HG03064 (cell line): ENCODE results near the gene PIGA.
"Not testable (repeated sequence)": the region's sequence is repeated elsewhere in the genome, so short reads cannot be mapped to it uniquely, and the experiment has no call there.

ENCODE experiments used
- ATAC-seq: cut with Tn5 transposase; IDR thresholded peaks from one replicate; pipeline ENCODE4 v1.9.1; 2021; ENCODE audit warnings: low read depth; ENCODE audit not compliant: unreplicated experiment

Gene PIGA

GRCh38 chrX:15322072-15322471 lies 13.3 kb downstream of the PIGA start:
- no peak for ATAC-seq

DNA sequence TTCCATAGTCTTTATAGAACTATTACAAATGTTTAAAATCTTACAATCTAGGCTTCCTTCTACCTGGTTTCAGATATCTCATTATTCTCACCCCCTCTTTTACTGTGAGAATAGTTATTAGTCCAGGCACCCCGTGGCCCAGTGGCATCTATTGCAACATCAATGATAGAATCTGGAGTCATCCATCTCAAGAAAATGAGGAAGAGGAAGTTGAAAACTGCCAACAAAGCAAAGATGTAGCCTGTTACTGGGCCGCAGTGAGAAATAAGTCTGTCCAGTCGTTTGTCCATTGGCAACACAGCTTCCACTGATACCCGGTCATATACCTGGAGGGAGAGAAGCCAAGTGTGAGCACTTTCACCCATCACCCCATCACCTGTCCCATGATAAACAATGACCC lies 13.9 kb downstream of the PIGA start:
- no peak for ATAC-seq

DNA sequence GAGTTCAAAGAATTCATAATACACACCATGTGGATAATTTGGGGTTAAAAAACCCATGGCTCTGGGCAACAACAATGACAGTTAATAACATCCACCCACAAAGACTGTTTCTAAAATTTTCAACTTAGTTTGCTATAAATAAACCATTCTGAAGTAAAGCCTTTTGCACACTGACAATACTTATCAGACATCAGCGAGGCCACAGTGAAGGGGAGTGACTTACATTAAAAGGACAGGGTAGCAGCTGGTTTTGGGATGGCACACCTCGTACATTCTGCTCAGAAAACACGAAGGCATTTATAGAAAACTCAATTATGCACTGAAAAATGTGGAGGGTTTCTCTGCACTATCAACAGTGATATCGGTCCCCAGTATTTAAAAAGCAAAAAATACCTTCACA lies 15.0 kb downstream of the PIGA start:
- no peak for ATAC-seq

GRCh38 chrX:15319075-15319474 lies 16.2 kb downstream of the PIGA start:
- no peak for ATAC-seq

GRCh38 chrX:15315509-15315908 lies 19.8 kb downstream of the PIGA start, which contains the start of gene ASB11:
Gene ASB11 (minus strand): TSS chrX:15315640. CDS start chrX:15315605, 35 bp downstream.
- ATAC-seq = no peak

DNA sequence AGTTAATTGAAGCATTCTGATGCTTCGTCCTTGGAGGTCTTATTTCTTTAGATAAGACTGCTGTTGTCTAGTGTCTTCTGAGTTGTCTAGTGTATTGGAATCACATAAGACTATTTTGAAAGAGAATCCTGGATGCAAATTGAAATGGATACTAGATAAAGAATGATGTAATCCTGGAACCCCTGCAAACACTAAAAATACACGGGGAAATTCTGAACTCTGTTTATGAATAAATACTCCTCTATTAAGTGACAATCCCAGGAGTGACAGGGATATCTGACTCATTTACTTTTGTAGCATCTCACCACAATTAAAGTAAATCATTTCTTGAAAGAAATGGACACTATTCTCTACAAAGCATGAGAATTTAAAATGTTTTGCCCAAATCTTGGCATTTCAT lies 20.9 kb downstream of the PIGA start:
- ATAC-seq = no peak

- no peak for ATAC-seq
These were observed 24.2 kb downstream of the PIGA start for GRCh38 chrX:15311119-15311518.

DNA sequence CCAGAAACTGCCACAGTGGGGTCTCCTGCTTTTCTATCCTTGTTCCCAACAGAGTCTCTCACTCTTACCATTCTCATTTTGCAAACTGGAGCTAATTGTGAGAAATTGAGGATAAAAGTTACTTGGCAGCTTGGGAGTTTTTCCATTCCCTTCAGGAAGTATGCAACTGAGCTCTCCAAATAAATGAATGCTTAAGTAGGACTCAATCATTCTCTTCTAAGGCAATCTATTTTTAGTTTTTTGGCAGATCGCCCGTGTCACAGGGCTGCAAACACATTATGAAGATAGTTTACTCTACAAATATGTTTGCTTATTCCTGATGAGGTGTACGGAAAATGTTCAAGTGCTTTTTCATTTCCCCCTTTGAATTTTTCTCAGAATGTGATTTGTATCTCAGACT lies 25.2 kb downstream of the PIGA start:
- no peak for ATAC-seq

GRCh38 chrX:15305899-15306298 lies 29.4 kb downstream of the PIGA start:
- not testable (repeated sequence) for ATAC-seq

DNA sequence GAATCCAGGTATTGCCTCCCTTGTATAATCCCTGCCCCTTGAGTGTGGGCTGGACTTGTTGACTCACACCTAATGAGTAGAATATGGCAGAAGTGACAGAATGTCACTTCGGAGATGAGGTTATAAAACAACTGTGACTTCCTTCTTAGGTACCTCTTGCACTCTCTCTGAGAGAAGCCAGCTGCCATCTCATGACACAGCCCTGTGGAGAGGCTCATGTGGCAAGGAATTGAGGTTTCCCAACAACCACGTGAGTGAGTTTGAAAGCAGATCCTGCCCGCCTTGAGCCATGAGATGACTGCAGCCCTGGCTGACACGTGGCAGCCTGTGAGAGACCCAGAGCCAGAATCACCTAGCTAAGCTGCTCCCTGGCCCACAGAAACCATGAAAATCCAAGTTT lies 33.4 kb downstream of the PIGA start:
- no peak for ATAC-seq

DNA sequence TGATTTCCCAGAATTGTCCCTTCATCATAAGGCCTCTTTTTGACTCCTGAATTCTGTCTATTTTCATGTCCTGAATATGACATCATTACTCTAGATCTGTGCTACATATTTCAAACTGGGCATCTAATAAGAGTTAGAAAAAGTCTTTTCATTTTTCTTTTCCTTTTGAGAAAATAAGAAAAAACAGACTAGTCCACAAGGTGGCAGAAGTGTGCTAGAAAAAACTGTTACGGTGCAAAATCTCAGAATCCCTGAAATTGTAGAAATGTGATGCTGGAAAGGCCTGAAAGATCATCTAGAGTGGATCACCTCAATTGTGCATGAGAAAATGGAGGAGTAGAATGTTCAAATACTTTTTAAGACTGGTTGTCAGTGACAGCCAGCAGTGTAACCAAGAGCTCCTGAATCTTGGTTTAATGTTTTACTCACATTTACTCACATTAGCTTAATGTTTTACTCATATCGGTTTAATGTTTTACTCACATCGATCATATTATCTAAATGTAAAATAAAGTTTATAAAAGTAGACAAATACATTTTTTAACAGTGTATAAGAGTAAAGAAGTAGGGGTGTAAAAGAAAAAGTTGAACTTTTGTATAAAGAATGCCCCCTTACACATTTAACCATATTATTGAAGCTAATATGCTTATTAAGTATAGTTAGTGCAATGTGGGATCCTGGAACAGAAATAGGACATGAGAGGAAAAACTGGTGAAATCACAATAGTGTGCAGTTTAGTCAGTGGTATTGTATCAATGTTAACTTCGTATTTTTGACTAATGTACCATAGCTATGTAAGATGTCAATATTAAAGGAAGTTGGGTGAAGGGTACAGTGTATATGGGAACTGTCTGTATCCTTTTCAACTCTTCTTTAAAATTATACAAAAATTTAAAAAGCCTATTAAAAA lies 35.1 kb downstream of the PIGA start:
- ATAC-seq = no peak

DNA sequence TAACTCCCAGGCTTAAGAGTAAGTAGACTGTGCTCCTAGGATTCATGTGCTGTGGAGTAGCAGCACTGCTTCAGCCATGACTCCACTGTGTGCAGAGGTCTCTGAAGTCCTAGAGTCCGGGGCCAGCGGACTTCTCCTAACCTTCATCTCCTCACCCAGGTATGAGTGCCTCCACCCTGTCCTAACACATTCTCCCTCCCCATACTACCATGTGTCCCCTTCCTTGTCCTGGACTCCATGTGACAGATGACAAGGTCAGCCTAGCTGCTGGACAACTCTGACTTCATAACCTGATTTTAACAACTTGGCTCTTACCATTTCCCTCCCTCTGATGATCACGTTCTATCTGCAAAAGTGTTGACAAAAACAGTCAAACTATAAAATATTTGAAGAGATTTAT lies 36.5 kb downstream of the PIGA start:
- no peak for ATAC-seq

DNA sequence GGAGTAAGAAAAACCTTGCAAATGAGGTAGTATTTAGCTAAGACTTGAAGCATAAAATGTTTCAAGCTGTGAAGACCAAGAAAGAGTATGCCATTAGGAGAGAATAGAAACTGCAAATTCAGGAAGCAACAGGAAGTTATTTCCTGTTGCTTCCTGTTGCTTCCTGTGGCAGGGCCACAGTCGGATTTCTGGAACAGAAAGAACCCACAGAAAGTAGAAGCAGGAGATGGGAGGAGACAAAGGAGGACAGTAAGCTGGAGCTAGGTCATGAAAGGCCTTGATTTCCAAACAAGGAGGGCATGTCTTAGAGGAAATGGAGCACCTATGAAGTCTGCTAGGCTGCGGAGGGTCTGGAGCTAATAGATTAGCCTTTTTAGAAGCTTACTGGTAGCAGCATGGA lies 37.1 kb downstream of the PIGA start:
- no peak for ATAC-seq

DNA sequence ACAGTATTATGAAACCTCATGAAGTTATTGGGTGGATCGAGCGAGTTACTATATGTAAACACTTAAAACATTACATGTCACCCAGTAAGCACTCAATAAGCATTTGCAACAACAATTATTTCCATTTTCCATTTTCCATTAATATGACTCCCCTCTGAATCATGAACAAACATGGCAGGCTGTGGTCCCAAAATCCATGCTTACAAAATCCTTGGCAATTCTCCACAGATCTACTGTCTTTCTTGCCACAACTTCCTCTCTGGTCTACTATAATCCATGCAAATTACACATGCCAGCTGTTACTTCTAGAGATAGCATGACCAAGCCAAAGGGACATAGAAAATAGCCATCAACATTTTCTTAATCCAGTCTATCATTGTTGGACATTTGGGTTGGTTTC lies 41.9 kb downstream of the PIGA start:
- no peak for ATAC-seq

GRCh38 chrX:15292861-15293260 lies 42.5 kb downstream of the PIGA start:
- no peak for ATAC-seq

- ATAC-seq = no peak
These were observed 57.7 kb downstream of the PIGA start for GRCh38 chrX:15277604-15278003.

DNA sequence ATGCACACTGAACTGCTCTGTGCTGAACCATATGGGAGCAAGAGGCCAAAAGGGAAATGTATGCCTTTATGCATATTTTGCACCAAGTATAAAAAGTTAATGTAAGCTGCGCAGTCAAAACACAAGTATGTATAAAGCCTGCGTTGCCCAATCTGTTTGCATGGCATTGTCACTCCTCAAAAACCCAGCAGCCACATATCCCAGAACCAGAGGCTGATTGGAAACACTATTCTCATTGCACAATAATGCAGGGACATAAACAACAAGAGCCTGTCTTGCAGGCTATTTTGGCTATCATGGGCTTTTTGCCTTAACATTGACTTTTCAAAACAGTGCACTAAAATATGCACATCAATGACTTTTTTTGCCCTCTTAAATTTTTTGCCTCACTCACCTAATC lies 60.4 kb downstream of the PIGA start:
- no peak for ATAC-seq

DNA sequence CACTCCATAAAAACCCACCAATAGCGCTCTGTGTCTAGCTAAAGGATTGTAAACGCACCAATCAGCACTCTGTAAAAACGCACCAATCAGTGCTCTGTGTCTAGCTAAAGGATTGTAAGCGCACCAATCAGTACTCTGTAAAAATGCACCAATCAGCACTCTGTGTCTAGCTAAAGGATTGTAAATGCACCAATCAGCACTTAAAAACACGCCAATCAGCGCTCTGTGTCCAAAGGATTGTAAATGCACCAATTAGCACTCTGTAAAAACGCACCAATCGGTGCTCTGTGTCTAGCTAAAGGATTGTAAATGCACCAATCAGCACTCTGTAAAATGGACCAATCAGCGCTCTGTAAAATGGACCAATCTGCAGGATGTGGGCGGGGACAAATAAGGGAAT lies 62.0 kb downstream of the PIGA start:
- not testable (repeated sequence) for ATAC-seq

DNA sequence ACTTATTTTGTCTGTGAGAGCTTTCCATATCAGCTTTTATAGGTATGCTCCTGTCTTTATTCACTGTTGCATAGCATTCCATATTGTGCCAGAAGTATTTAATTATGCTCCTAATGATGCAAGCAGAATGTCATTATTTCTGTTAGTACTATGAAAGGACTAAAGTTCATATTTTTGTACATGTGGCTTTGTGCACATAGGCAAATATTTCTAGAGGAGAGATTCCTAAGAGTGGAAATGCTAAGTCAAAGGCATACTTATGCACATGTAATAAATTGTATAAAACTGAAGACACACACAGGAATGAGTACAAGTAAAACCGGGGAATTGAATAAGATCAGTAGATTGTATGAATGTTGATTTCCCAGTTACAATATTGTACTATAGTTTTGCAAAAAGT lies 63.6 kb downstream of the PIGA start:
- ATAC-seq = no peak

DNA sequence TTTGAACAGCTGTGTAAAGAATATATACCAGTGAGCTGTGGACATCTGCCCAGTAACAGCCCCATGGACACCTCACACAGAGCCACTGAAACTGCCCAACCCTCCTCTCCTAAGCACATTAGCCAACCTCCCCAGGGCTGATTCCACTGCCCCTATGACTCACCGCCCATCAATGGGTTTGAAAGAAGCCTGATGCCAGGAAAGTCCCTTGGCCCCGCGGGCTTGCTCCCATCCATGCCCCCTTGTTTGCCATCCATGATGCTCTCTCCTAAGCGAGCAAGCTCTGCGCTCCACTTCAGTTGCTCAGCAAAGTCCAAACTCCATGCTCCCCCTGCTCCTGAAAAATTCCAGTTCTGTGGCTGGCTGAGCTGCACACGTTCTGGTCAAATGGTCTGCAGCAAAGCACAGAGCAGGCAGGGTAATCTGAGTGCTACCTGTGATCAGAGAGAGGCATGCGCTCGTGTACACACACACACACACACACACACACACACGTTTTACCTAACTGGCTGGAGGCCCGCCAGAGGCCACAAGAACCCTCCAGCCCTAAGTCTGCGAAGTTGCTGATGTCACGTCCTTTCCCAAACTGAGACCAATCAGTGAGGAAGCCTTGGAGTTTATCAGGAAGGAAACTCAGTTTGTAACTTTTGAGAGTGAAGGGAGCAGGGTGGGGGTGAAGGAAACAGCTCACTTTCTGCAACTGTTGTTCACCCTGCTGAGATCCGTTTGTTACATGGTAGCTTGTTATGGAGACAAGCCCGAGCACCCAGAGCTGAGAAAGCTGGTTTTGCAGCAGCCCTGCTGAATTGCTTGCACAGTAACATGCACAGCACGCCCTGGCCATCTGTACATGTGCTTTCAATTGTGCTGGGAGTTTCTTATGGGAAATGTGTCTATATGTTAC lies 65.5 kb downstream of the PIGA start, which contains the start of gene ASB9:
TSS of gene ASB9 (minus strand) at position 466 of the 904 bp plus-strand sequence. CDS start at position 257, 209 bp downstream.
- ATAC-seq = no peak
